Measurements from ENCODE around the gene HOXA13. TPM values are rescaled to one million over a fixed set of nuclear protein-coding genes. Genes with fewer than 3 reads are reported as not detected.
A peak's percentile ranks its signal among the peaks of the same experiment; 100 is the strongest.

Gene HOXA13
- total RNA-seq, 1 donor from 2014 or later = not detected

DNA sequence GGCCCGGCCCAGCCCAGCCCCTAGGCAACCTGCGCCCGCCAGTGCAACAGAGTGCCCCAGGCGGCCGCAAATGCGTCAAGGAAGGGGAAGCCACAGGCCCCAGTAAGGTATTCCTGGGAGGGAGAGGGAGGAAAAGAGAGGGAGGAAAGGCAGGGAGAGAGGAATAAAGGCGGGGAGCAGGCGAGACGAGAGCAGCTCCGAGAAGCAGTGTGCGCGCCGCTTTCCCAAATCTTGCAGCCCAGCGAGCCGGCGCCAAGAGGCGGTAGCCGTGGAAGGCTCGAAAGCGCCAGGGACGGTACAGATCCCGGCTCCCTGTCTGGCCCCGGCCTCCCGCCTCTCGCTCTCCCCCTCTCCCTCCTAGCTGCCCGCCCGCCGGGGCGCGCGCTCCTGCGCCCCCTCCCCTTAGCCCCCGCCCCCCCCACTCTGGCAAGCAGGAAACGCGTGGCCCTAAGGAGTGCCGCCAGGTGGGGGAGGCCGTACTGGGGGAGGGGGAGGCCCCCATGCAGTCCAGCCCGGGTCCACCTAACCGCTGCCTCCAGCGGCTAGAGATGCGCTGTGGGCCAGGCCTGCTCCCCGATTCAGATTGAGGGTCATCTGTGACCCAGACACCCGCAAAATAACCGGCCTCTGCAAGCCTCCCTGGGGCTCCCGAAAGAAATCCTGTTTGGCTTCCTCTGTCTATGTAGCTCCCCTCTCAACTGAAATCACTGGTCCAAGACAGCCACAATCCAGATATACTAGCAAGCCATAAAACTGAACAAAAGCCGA, 30.0 kb downstream of the HOXA13 start:
- ATAC-seq = peak; percentile 4

DNA sequence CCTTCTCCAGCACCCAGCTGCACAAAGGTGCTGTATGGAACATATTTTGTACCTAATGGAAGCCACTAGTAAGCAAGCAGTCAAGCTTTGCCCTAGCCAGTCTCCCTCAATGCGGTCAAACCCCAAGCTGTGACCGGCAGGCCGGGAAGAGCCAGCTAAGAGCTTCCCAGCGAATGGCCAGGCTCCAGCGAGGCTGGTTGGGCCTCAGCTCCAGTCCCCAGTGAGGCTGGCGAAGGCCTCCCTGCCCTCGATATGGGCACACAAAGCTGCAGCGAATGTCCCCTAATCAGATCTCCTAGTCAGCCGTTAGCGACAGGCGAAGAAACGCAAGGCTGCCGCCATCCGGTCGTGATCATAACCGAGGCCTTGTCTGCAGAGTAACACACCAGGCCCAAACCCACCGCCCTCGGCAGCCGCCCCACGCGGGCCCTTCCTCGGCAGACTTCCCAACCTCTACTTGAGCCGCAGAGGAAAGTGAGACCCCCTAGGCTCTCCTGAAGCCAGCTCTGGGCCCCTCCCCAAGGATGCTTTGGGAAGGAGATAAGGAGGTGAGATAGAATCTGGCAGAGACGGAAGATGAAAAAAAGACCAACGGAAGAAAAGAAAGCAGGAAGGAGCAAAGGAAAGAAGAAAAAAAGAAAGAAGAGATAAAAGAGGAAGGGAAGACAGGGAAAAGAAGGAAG, 31.5 kb downstream of the HOXA13 start:
- ATAC-seq = no peak

DNA sequence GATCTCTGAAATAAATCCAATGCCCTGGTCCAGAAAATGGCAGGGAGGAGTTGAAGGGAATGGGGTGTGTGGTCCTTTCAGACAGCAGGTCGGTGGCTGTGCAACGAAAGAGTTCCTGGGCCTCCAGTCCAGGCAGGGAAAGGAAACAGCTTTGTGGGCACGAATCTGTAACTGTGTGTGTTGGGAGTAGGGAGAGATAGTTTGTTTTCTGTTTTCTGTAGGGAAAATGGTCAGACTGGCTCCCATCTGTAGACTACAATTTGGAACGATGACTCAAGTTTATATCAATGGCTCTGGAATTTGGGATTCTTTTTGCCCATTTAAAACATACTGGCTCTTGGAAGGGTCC, 32.0 kb downstream of the HOXA13 start:
- ATAC-seq = no peak

DNA sequence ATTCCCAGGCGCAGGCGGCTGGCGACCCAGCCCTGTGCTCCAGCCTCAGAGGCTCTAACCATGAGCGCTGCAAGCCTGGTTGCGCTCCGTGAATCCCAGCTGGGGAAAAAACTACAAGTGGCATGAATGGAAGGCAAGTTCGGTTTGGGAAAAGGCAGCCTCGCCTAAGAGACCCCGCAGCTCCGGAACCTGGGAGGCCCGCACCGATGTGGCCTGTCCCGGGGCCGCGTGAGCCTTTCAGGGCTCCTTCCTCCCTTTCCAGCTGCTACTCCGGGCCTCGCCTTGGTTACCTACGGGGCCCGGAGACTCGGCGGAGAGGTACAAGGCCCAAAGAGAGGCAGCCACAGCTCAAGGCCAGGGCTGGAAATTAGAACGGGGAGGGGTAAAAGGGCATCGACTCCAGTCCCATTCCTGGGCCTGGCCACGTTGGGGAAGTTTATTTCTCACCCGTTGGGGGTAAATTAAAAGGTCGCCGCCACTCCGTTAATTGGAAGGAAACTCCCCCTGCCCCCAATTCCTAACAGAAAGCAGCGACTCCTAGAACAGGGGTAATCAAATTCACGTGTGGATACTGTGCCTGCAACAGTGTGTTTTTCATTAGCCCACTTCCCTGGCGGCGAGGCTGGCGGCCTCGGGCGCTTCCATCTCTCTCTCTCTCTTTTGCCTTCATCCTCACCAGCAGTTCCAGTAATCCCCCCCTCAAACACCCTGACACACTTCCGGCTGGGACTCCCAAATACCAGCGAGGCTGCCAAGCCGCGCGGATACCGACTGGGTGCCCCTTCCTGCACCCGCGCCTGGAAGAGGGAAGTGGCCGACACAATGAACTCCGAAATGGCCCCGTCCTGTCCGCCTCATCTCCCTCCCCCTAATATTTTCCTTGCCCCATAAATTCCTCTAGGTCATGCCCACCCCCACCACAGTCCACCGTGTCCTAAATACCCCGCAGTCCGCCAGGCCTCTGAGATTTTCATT, 33.1 kb downstream of the HOXA13 start:
- no peak for ATAC-seq

DNA sequence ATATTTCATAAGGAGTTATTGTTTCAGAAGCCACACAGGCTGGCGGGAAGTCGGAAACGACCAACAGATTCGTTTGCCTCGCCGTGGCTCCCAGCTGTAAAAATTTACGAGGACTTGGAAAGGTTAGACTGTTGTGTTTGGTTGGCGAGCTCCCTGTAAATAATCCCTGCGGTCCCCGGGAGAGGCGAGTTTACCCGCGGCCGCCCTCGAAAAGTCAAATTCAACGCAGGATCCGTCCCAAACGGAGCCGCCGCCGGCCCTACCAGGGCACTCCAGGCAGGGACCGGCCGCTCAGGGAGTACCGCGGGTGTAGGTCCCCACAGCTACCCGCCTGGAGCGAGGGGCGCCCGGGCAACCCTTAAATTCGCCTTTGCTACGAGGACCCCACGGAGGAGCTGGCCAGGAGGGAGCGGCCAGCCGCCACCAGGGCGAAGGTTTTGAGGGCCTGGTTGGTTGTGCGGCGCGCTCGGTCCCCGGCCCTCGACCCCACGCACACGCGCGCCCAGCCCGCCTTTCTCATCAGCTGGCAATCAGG, 33.8 kb downstream of the HOXA13 start:
- no peak for ATAC-seq

DNA sequence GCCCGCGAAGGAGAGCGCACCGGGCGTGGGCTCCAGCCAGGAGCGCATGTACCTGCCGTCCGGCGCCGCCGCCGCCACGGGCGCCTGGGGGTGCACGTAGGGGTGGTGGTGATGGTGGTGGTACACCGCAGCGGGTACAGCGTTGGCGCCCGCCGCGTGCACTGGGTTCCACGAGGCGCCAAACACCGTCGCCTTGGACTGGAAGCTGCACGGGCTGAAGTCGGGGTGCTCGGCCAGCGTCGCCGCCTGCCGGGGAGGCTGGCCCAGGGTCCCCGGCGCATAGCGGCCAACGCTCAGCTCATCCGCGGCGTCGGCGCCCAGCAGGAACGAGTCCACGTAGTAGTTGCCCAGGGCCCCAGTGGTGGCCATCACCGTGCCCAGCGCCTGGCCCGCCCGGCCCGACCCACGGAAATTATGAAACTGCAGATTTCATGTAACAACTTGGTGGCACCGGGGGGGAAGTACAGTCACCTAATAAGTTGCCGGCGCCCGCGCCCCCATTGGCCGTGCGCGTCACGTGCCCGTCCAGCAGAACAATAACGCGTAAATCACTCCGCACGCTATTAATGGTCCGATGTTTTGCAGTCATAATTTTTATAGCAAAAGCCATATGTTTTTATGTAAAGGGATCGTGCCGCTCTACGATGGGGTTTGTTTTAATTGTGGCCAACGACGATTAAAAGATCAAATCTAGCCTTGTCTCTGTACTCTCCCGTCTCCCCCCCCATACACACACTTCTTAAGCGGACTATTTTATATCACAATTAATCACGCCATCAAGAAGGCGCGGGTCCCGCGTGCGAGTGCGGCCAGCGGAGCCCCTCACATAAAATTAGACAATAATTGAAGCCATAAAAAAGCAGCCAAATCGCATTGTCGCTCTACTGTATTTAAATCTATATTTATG, 34.5 kb downstream of the HOXA13 start, which contains the start of gene HOXA9:
HOXA9 (minus strand) TSS at position 449 of the 907 bp plus-strand sequence; CDS start at position 369, 80 bp downstream.
- peak; percentile 6 for ATAC-seq

DNA sequence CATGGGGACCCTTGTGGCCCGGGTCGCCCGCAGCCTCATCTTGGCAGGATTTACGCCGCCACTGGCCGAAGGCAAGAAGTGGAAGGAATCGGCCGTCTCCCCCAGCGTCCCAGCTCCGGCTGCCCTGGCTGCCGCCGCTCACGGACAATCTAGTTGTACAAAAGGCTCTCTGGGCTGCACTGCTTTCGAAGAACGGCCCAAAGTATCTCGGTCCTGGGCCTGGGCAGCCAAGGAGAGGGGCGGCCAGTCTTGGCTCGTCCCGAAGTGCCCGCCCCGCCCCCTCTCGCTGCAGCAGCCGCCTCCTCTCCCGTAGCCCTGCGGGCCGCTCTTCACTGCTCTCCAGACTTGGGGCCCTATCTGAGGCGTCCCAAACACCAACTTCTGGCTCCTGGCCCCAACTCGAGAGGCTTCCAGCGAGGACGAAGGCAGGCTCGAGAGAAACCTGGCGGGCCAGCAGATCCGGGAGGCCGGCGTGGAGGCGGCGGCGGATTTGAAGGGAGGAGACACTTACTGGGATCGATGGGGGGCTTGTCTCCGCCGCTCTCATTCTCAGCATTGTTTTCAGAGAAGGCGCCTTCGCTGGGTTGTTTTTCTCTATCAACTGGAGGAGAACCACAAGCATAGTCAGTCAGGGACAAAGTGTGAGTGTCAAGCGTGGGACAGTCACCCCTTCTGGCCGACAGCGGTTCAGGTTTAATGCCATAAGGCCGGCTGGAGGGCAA, 35.4 kb downstream of the HOXA13 start:
- ATAC-seq = no peak

DNA sequence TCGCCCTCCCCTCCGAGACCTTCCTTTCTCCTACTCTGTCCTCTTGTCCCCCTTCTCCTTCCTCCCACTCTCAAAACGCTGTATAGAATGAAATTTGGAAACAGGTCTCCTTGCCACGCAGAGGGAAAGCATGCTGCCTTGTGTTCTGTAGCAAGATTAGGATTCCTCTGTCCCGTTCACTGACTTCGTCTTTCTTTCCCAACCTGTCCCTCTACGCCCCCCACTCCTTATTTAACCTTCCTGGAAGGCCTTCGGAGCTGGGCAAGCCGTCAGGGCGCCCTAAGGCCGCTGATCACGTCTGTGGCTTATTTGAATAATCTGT, 35.9 kb downstream of the HOXA13 start:
- ATAC-seq = no peak

DNA sequence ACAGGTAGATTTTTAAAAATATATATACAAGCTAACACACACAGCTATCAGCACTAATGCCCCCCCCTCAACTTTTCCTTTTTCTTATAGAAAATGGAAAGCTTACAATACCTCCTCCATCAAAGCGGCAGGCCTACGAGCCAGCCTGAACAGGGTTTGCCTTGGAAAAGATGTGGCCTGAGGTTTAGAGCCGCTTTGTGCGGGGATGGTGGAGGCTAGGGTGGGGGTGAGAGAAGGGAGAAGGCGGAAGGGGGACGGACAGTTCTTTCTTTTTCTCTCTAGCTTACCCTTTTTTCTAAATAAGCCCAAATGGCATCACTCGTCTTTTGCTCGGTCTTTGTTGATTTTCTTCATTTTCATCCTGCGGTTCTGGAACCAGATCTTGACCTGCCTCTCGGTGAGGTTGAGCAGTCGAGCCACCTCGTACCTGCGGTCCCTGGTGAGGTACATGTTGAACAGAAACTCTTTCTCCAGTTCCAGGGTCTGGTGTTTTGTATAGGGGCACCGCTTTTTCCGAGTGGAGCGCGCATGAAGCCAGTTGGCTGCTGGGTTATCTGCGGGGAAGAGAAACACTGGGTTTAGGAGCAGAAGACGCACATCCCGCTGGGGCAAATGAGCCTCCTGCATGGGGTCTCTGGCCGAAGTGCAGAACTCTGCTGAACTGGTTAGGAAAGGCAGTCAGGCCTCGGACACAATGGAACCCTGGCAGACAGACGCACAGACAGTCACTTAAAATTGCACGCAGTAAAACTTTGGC, 36.4 kb downstream of the HOXA13 start:
- no peak for ATAC-seq

DNA sequence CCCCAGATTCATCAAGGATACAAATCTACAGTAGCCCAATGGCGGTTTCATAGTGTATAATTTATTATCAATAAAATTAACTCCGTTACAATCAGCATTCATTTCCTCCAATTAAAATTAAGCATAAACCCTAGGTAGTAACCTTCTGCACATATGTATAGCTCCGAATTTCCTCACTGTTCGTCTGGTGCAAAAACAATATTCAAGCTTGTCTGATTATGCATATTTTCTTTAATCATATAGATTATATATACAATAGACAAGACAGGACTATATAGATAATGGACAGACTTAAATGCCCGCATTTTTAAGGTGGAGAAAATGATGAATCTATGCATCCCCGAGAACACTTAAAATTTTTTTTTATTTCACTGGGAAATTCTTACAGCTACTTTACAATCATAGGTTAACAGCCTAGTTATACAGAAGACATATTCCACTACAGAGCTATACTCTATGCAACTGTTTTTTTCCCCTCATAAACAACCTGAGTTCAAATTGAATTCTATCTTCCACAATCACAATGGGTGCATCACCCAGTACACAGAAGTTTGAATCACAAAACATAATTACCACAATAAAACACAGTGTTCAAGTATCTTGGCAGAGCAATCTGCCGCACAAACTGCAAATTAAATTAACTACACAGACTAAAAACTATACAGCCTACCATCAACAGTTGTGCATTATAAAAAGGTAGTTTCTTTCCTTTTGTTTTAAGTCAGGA, 37.2 kb downstream of the HOXA13 start:
- ATAC-seq = no peak

DNA sequence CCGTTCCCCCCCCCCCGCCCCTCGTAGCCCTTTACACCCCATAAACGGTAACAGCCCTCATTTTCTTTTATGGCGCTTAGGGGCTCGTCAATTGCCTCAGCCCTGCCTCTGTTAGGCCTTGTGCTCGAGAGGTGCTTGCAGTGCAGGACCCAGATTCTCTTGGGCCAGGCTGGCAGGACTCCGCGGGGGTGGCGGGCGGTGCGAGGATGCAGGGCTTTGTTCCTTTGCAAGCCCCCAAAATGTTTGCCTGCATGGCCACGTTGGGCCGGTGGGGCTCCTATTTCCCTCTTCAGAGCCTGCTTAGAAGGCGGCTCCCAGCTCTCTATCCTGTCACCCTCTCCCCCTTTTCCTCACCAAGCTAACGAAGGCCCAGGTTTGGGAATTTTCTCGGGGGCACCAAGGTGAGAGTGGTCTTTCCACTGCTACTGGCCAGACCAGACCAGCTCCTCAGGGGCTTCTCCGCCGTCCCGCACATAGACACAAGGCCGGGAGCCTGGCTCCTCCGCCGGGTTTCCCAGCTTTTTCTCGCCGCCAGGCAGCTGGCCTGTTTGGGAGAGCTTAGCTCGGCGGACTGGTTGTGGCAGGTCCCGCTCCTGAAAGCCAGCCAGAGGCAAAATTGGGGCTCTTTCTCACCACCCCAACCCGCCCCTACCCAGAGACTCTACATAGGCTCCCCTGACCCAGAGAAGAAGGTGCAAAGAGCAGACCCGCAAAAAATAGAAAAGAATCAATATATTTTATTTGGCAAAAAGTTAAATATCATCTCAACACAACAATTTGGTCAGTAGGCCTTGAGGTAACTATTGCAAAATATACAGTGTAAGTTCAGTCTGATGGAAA, 38.0 kb downstream of the HOXA13 start:
- ATAC-seq = no peak

DNA sequence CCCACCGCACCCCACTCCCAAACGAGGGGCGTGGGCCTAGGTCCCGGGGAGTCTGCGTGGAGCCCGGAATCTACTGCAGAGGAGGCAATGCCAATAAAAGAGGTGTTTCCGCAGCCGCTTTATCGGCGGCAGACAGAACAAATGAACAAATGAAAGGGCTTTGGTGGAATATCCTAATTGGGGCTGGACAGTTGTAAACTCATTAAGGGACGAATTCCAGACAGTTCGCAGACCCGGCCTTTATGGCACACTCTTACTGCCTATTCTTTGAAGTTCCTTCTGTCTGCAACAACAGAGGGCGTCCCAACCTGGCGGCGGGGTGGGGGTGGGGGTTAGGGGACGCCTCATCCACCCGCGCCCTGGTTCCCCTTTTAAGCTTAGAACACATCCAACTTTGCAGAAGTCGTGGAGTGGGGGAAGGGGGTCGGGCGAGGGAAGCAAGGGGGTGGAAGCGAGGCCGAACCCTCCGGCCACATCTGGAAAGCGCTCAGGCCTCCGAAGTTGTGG, 38.6 kb downstream of the HOXA13 start:
- ATAC-seq = no peak

DNA sequence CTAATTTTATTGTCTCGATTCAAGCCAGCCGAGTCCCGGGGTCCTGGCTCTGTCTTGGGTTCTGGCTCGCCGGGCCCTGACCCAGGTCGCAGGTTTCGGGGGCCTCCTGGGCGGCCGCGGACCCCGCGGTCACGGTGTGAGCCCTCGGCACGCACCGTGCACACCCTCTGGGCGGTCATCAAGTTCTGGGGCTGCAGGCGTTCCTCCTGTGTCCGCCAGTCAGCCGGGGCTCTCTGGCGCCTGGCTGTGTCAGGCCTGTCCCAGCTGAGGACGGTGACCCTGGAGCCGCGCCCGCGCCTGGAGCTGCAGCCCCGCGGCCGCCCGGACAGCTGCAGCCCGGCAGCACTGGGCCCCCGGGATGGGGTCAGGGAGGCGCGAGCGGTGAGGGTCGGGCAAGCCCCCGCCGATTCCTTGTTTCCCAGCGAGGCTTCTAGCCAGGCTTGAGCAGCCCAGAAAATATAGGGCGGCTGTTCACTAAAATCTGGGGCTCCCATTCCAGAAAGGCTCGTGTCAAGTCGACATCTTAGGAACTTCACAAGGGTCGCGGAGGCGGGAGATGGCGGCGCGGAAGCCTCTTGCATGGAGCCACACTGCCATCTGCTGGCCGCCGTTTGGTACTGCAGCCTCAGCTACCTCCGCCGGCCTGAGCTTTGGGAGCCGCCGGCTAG, 39.2 kb downstream of the HOXA13 start:
- ATAC-seq = peak; percentile 82

DNA sequence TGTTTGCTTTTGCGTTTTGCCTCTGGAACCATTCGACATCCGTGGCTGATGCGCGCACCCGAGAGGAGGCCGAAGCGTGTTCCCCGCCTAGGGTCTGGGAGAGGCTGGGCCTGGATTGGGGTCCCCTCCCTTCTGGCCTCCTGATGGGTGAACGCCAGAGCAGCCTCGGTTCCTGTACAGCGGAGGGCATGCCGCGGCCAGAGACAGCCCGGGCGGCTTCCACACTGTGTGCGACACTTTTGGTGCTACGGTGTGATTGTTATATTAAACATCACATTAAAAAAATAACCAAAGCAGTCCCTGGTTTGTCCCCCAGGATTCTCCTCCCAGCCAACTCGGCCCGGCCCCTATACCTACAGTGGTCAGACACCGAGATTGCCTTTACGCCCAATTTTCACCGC, 39.7 kb downstream of the HOXA13 start:
- ATAC-seq = no peak

DNA sequence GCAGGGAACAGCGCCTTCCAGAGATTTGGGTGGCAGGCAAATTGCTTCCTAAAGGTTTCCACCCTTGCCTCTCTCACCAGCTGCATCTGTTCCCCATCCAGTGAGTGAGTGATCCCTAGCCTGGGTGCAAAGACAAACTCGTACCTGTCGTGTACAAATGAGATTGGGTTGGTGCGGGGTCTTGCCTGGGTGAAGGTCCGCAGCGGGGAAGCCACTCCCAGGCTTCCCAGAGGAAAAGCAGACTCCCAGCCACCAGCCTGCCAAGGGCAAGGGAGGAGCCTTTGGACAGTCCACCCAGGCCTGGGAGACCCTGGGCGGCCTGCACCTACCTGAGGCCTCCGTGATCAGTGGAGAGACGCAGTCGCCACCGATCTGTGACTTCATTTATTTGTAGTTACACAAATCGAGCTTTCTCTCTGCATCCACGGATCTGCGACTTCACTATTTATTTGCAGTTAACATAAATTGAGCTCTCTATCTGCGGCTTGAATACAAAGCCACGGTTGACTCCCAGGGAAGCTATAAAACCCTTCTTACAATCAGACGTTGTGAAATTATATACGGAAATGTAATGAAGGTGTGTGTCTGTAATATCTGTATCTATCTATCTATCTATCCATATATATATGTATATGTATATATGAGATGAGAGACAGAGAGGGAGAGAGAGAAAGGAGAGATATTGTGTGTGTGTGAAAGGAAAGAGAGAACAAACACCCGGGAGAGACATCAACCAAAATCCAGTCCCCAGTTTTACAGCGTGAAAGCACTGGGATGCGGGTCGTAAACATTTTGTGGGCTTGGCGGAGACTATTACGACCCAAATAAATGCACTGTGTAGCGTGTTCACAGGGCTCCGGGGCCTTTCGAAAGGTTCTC, 40.4 kb downstream of the HOXA13 start:
- no peak for ATAC-seq

DNA sequence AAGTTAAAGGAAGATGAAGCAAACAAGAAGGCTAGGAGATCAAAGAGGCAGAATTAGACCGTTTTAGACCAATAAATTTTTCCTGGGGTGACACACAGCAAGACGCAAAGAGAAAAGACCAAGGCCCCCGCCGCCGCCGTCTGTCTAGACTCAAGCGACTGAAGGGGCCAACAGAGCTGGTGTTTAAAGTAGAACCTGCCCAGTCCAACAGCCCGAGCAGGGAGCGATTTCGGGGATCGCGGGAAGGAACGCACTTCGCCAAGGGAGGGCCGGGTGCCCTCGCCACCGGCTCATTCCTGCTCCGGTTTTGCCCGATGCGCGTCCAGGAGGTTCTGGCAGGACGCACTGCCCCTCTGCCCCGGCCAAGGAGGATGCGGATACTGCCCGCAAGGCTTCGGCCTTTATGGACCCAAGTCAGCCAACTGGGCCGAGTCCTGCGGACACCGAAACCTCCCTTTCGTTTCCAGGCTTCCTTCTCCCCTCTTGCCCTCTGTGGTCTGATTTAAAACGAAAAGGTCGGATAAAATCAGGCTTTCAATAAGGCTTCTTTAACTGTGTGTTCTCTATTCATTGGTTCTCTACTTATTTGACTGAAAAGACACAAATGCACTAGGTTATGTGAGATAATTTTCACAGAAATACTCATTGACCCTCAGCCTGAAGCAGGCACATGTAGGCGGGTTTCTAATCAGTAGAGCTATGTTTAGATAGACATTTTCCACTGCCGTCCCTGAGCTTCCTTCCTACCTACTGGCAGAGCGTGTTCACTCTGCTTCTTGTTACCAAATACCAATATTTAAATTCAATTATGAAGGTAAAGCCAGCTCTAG, 41.2 kb downstream of the HOXA13 start:
- ATAC-seq = no peak

Measured in esophagus mucosa (tissue), 1 donor.